Activated gamma-delta T cell treated with Interleukin-2 at 50 U/mL for 16 hours (primary cell): ENCODE results near the gene NOL8.

Experiments used
- DNase-seq: peaks from one replicate; pipeline ENCODE4 v3.0.0-alpha.2; 2020

Gene NOL8

GRCh38 chr9:92263131-92263530, 62.0 kb downstream of the NOL8 start:
- DNase-seq = no peak

GRCh38 chr9:92257327-92257726, 67.8 kb downstream of the NOL8 start:
- DNase-seq = no peak

- DNase-seq = no peak
These were observed 70.5 kb downstream of the NOL8 start for GRCh38 chr9:92254381-92255337.

- DNase-seq = no peak
These were observed 71.5 kb downstream of the NOL8 start for GRCh38 chr9:92253656-92254055.

- DNase-seq = no peak
These were observed 77.2 kb downstream of the NOL8 start for GRCh38 chr9:92247981-92248380.
